ENCODE data around the gene NT5DC3.

NT5DC3 gene

GRCh38 chr12:103840876-103841689 is at the start of gene NT5DC3:
Gene NT5DC3 (minus strand): TSS chr12:103841234. CDS start chr12:103841156, 78 bp downstream.
- peak; percentile 69 for DNase-seq

GRCh38 chr12:103887738-103888137 is 46.7 kb upstream of the NT5DC3 start:
- no peak for DNase-seq

GRCh38 chr12:103886195-103886797 is 45.3 kb upstream of the NT5DC3 start:
- no peak for DNase-seq

DNA sequence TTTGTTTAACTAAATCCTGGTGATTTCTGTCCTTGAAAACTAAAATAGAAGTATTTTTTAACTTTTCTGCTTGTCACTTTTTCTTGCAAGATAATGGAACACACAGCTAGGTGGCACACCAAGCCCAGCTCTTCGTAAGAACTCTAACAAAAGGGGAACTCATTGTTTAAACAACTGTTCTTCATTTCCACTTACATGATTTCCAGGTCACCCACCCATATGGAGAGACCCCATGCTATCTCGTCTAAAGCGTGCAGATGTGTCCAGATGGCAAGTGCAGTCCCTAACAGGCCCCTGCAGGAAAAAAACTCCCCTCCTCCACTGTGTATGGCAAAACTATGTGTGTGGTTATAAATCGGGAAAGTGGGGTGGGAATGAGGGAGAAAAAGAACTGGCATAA is 43.3 kb upstream of the NT5DC3 start:
- DNase-seq = peak; percentile 2

DNA sequence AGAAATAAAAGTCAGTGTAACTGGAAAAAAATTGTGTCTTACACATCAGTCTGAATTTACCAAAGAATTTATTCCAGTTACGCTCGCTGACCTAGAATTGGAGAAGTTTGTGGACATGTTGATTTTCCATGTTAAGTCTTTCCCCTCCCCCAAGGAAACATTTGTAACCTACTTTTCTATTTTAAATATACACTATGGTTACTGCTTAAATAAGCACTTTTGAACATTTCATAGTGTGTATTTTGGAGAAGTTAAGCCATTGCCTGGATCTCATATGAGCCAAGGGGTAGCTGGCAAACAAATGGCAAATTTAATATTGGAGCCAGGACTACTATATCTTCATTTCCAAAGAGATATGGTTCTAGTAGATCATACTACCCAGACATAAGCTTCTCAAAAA is 42.9 kb upstream of the NT5DC3 start:
- no peak for DNase-seq

DNA sequence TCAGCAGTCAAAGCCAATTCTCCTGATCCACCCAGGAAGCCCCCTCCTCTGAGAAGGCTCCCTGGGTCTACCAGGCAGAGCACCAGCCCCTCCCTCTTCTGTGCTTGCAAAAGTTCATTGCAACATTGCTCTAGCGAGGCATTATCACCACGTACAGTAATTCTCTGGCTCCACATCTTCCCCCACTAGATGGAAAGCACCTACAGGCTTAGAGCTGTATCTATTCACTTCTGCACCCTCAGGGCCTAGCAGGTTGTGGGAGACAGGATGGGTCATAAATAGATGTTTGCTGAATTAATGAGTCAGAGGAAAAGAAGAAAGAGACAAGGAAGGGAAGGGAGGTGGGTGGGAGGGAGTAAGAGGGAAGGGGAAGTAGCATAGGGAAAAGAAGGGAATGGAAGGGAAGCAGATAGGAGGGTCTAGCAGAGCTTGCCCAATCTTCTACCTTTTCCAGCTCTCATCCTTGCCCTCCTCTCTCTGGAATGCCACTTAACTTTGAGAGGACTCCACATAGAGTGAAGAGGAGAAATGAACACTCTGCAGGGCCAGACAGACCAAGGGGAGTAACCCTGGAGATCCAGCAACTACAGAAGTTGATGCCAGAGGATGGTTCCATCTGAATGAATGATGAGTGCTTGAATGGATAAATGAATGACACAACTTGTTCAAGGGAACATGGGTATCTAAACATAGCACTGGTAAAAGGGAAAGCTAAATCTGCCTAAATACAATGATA is 42.0 kb upstream of the NT5DC3 start:
- no peak for DNase-seq

DNA sequence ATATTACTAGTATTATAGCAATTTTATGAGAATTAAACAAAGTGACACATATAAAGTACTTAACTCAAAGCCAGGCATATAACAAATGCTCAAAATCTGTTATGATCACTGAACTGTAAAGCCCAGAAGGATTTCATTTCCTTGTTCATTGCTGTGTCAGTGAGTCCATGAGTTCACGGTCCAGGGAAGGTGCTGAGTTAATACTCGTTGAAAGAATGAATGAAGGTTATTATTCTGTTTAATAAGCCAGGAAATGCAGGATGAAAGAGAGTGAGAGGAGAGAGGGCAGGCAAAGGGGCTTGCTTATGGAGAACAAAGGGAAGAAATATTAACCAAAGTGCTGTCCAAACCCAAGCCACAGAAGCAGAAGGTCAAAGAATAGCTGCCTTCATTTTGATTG is 40.2 kb upstream of the NT5DC3 start:
- DNase-seq = peak; percentile 9

DNA sequence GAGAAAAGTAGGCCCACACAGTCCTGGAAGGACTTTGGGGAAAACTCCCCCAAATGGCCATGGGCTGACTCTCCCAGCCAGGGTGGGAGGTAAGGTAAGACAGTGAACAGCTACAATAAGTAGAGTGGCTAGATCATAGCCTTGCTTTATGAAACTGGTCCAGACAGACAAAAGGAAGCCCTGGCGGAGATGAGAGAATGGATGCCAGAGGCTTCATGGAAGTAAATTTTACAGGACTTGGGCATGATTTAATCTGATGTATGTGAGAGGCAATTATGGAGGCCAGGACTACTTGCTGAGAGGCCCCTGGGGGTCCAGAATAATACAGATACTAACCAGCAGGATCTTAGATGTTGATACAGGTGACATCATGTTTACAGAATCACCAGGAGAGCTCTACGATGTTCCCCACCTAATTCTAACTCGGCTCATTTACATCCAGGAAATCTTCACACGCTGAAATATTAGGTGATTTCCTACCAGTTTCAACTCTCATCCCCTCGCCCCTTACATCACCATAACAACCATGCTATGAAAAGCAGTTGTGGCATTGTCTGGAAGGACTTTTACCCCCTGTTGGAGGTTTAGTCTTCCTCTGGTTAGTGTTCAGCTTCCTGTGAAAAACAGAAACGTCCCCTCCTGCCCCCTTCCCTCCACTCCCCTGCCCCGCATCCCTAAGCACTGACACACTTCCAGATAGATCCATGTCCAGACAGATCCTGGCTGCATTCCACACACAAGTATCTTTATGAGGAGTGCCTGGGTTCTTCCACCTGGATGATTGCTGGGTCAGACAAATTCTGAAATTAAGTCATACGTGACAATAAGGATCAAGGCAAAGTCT is 39.5 kb upstream of the NT5DC3 start:
- DNase-seq = peak; percentile 76

- no peak for DNase-seq
Measured at GRCh38 chr12:103879878-103880277, 38.8 kb upstream of the NT5DC3 start.

GRCh38 chr12:103879048-103879692 is 38.1 kb upstream of the NT5DC3 start:
- no peak for DNase-seq

DNA sequence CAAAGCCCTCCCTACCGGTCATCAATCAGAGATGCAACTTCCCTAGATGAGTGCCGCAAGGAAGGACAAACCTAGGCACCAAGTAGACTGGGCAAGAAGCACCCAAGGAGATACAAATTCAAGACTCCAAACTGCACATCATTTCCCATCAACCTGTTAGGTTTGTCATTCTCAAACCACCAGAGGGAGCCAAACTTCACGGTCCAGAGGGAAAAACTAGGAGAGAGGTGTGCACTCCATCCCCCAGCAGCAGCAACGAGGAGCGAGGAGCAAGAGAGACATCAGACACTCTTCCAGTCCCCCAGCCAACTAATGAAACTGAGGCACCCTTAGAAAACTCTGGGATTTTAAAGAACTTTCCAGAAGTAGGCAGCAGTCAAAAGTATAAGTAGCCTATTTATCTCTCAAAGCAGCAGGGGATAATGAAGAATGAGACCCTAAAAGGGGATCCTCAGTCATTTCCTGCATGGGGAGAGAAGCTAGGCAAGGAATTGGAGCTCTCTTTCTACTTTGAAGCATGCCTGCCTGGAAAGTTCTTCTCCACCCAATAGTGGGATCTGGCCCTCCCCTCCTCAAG is 37.0 kb upstream of the NT5DC3 start:
- DNase-seq = peak; percentile 49

- no peak for DNase-seq
Measured at GRCh38 chr12:103877288-103877687, 36.3 kb upstream of the NT5DC3 start.

GRCh38 chr12:103875666-103876065 is 34.6 kb upstream of the NT5DC3 start:
- DNase-seq = no peak

- DNase-seq = no peak
Measured at GRCh38 chr12:103868215-103868614, 27.2 kb upstream of the NT5DC3 start.

DNA sequence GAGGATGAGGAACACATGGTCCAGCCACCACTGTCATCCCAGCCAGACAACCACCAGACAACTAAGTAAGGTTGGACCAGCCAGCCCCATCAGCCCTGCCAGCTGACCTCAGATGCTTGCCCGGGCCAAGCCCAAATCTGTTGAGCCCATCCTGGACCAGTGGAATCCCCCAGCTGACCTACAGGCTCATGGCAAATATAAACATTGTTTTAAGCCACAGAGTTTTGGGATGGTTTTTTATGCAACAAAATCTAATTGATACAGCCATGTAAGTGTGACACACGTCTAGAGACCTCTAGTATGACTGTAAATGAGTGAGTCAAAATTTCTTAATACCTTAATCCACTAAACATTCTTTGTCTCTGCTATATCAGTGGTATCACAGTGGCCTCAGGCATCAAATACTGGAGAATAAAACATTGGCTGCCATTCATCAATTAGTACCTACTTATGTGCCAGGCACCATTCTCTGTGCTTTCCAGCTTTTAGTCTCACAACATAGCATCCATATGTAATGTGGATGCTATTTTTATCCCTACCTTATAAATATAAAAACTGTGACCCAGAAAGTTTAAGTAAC is 24.2 kb upstream of the NT5DC3 start:
- DNase-seq = no peak

GRCh38 chr12:103864710-103865109 is 23.7 kb upstream of the NT5DC3 start:
- no peak for DNase-seq

GRCh38 chr12:103858953-103859601 is 18.0 kb upstream of the NT5DC3 start:
- DNase-seq = no peak

GRCh38 chr12:103858335-103858734 is 17.3 kb upstream of the NT5DC3 start:
- no peak for DNase-seq

GRCh38 chr12:103857164-103857563 is 16.1 kb upstream of the NT5DC3 start:
- no peak for DNase-seq

DNA sequence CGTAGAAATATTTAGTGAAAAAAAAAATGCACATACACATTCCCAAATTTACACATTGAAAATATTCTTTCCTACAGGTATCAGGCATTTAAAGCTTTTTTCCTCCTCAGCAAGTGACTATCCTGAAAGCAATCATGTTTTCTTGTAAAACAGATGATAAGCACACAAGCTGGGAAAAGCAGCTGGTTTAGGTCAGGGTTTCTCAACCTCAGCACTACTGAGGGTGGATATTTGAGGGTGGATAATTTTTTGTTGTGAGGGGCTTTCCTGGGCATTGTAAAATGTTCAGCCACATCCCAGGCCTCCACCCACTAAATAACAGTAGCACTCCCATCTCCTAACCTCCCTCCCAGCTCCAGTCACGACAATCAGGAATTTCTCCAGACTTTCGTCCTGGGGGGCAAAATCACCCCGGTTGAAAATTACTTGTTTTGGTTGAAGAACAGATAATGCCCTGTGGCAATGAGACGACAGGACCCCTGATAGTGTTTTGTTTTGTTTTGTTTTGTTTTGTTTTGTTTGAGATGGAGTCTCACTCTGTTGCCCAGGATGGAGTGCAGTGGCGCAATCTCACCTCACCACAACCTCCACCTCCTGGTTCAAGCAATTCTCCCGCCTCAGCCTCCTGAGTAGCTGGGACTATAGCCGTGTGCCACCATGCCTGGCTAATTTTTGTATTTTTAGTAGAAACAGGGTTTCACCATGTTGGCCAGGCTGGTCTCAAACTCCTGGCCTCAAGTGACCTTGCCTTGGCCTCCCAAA is 15.0 kb upstream of the NT5DC3 start:
- no peak for DNase-seq

Measured in DMS153 (cell line).